Keratinocyte (primary cell): ENCODE measurements around the gene SPATS2L. TPM values are rescaled to one million over a fixed set of nuclear protein-coding genes. Genes with fewer than 3 reads are reported as not detected.

Experiments used
- DNase-seq: peaks from one replicate; pipeline ENCODE4 v3.0.0-alpha.2; 2011; ENCODE audit warnings: low read depth, missing footprints, low spot score
- FAIRE-seq: peaks from 2 replicates; lab custom pipeline; 2011; peaks lifted over from hg19 to GRCh38; lab: Jason Lieb, UNC
- H2AFZ ChIP-seq: 2 replicates; pipeline ENCODE4 v1.6.0; 2012; ENCODE audit warnings: low read length, control low read depth, inconsistent platforms; ENCODE audit not compliant: control insufficient read depth
- H3K27ac ChIP-seq: 2 replicates; pipeline ENCODE4 v1.5.1; 2011; ENCODE audit warnings: low read length; ENCODE audit not compliant: control insufficient read depth, insufficient read depth
- H3K27me3 ChIP-seq: 3 replicates; pipeline ENCODE4 v1.6.0; 2011; ENCODE audit warnings: low read length; ENCODE audit not compliant: control insufficient read depth, insufficient read depth; ENCODE audit errors: extremely low read depth
- H3K36me3 ChIP-seq, 2 experiments: 2 replicates in 1 of 2; 3 replicates in 1 of 2; pipeline ENCODE4 v1.5.1; 2011; ENCODE audit warnings: low read length in 2 of 2, mild to moderate bottlenecking in 1 of 2; ENCODE audit not compliant: control insufficient read depth in 2 of 2, insufficient read depth in 2 of 2; ENCODE audit errors: extremely low read depth in 1 of 2
- H3K4me1 ChIP-seq: 3 replicates; pipeline ENCODE4 v1.5.1; 2011; ENCODE audit warnings: low read length; ENCODE audit not compliant: control insufficient read depth, insufficient read depth; ENCODE audit errors: extremely low read depth
- H3K4me2 ChIP-seq: 3 replicates; pipeline ENCODE4 v1.6.0; 2011; ENCODE audit warnings: low read depth, low read length; ENCODE audit not compliant: control insufficient read depth, insufficient read depth; ENCODE audit errors: extremely low read depth
- H3K4me3 ChIP-seq, 3 experiments: fragments of 200-600 bp in 1 of 3; sonication (generic) in 1 of 3; 2 replicates in 2 of 3; 3 replicates in 1 of 3; pipeline ENCODE4 v1.5.1; 2011 to 2016; ENCODE audit warnings: low read length in 3 of 3, mild to moderate bottlenecking in 3 of 3, control low read depth in 2 of 3, inconsistent platforms in 1 of 3, low read depth in 1 of 3, mixed read lengths in 1 of 3, mixed run types in 1 of 3, moderate library complexity in 1 of 3; ENCODE audit not compliant: control insufficient read depth in 2 of 3, insufficient read depth in 2 of 3; ENCODE audit errors: extremely low read depth in 1 of 3
- H3K79me2 ChIP-seq: 2 replicates; pipeline ENCODE4 v1.6.0; 2012; ENCODE audit warnings: low read length; ENCODE audit not compliant: control insufficient read depth, insufficient read depth
- H3K9ac ChIP-seq: 3 replicates; pipeline ENCODE4 v1.6.0; 2011; ENCODE audit warnings: low read length; ENCODE audit not compliant: control insufficient read depth, insufficient read depth; ENCODE audit errors: extremely low read depth
- H3K9me1 ChIP-seq: 3 replicates; pipeline ENCODE4 v1.6.0; 2011; ENCODE audit warnings: low read length; ENCODE audit not compliant: control insufficient read depth, insufficient read depth; ENCODE audit errors: extremely low read depth
- H3K9me3 ChIP-seq: 2 replicates; pipeline ENCODE4 v1.5.1; 2012; ENCODE audit warnings: low read depth, low read length; ENCODE audit not compliant: control insufficient read depth
- H4K20me1 ChIP-seq: 3 replicates; pipeline ENCODE4 v1.6.0; 2011; ENCODE audit warnings: low read length; ENCODE audit not compliant: control insufficient read depth, insufficient read depth; ENCODE audit errors: extremely low read depth
- CTCF ChIP-seq, 3 experiments: IDR thresholded peaks in 1 of 3; conservative IDR thresholded peaks in 1 of 3; optimal IDR thresholded peaks in 1 of 3; 2 replicates in 2 of 3; 3 replicates in 1 of 3; pipeline versions ENCODE3 to v1.5.1; 2011; ENCODE audit warnings: low read length in 3 of 3, mild to moderate bottlenecking in 3 of 3, moderate library complexity in 2 of 3, control low read depth in 1 of 3, inconsistent platforms in 1 of 3; ENCODE audit not compliant: insufficient read depth in 2 of 3; ENCODE audit errors: extremely low read depth in 1 of 3
- EZH2 ChIP-seq: IDR thresholded peaks from one replicate; pipeline ENCODE4 v1.6.1; 2012; ENCODE audit warnings: inconsistent platforms, mild to moderate bottlenecking, low read length, moderate library complexity
- dilution Hi-C: fragments of 300-500 bp; cut with MboI; formaldehyde crosslinking; loops from one replicate; pipeline ENCODE4 v1.7.0; 2020; ENCODE audit warnings: low sequenced_read_pairs; ENCODE audit not compliant: extremely low pct_ligation_motif_present
- polyA plus RNA-seq, 5 experiments: library from polyadenylated mRNA; depleted of rRNA in 3 of 5; stranded (reverse) in 3 of 5; stranded (forward) in 1 of 5; unstranded in 1 of 5; fragments of >200 nt; gene quantifications; 1 replicate in 1 of 5; 2 replicates in 3 of 5; 3 replicates in 1 of 5; pipeline versions ENCODE4 v1.2.1 to v1.2.3, GENCODE V29; 2011 to 2012; ENCODE audit warnings: missing spikeins in 2 of 5, low read depth in 1 of 5, low replicate concordance in 1 of 5

The SPATS2L gene
- polyA plus RNA-seq, 1 donor (not counting 4 experiments of a cell fraction or from before 2014, with no cell fraction given): 95.3 TPM

- H3K36me3 ChIP-seq: peaks cover 0 to 6% of the 10 kb centered on the region in 2 experiments
- H3K4me3 ChIP-seq: no peak overlapping the region
- H3K9me3 ChIP-seq: no peaks in the 10 kb centered on the region
- H4K20me1 ChIP-seq: no peaks in the 10 kb centered on the region
- H3K4me2 ChIP-seq: no peak overlapping the region
- H3K27me3 ChIP-seq: no peaks in the 10 kb centered on the region
- no peak for TF ChIP-seq EZH2
- no peak for TF ChIP-seq CTCF (optimal IDR thresholded peaks at IDR 0.05 in 1 of 3, IDR thresholded peaks at IDR 0.05 in 1 of 3, conservative IDR thresholded peaks at IDR 0.05 in 1 of 3; ENCODE audit: extremely low read depth in 1 of 3, insufficient read depth in 2 of 3, low read length in 3 of 3)
- H3K79me2 ChIP-seq: peaks cover 55% of the 10 kb centered on the region
- FAIRE-seq (no peak), DNase-seq (no peak)
- H3K9me1 ChIP-seq: no peaks in the 10 kb centered on the region
- H2AFZ ChIP-seq: no peak overlapping the region
- no peak overlapping the region for H3K27ac ChIP-seq
- dilution Hi-C loops: no loop called here
- H3K9ac ChIP-seq: no peak overlapping the region
- peaks cover 25% of the 10 kb centered on the region for H3K4me1 ChIP-seq
These were observed 42.5 kb downstream of the SPATS2L start for GRCh38 chr2:200348897-200349563.

GRCh38 chr2:200349868-200350267 is 43.4 kb downstream of the SPATS2L start:
- Histone ChIP-seq H3K36me3 (peaks cover 0 to 6% of the 10 kb centered on the region in 2 experiments), H3K79me2 (peaks cover 53% of the 10 kb centered on the region), H3K4me1 (peaks cover 31% of the 10 kb centered on the region), H4K20me1 (no peaks in the 10 kb centered on the region), H3K4me3 (no peak overlapping the region), H3K27ac (no peak overlapping the region), H2AFZ (no peak overlapping the region), H3K9me3 (no peaks in the 10 kb centered on the region), H3K9ac (no peak overlapping the region), H3K4me2 (no peak overlapping the region), H3K9me1 (no peaks in the 10 kb centered on the region), H3K27me3 (no peaks in the 10 kb centered on the region)
- DNase-seq: no peak
- FAIRE-seq: no peak
- TF ChIP-seq EZH2 (no peak), CTCF (optimal IDR thresholded peaks at IDR 0.05 in 1 of 3, IDR thresholded peaks at IDR 0.05 in 1 of 3, conservative IDR thresholded peaks at IDR 0.05 in 1 of 3; ENCODE audit: extremely low read depth in 1 of 3, insufficient read depth in 2 of 3, low read length in 3 of 3) (no peak)
- dilution Hi-C loops: no loop called here
